22Rv1 (cell line): Measurements from ENCODE around the gene GRM6.

Experiments used
- H3K27ac ChIP-seq: fragments of 450-650 bp; 2 replicates; pipeline ENCODE4 v1.5.1; 2017
- CTCF ChIP-seq: fragments of 450-650 bp; IDR thresholded peaks from 2 replicates; pipeline ENCODE4 v1.5.1; 2017; ENCODE audit warnings: mild to moderate bottlenecking
- ZFX ChIP-seq: fragments of 450-650 bp; IDR thresholded peaks from 2 replicates; pipeline ENCODE4 v1.6.1; 2017; ENCODE audit warnings: antibody characterized with exemption, borderline replicate concordance

Gene GRM6

GRCh38 chr5:178994580-178995340, at the start of gene GRM6:
Gene GRM6 (minus strand): TSS chr5:178995320. CDS start chr5:178994944, 376 bp downstream.
- TF ChIP-seq ZFX (no peak), CTCF (no peak)
- H3K27ac ChIP-seq, result no peak within 1 kb of the TSS

GRCh38 chr5:179044765-179045164, 49.6 kb upstream of the GRM6 start:
- TF ChIP-seq ZFX (no peak), CTCF (no peak)
- H3K27ac ChIP-seq, result no peak overlapping the region

GRCh38 chr5:179033004-179033580, 38.0 kb upstream of the GRM6 start:
- TF ChIP-seq ZFX (no peak), CTCF (no peak)
- H3K27ac ChIP-seq, result no peak overlapping the region

- H3K27ac ChIP-seq, result peak within 1 kb of the TSS; percentile 60
- no peak for TF ChIP-seq ZFX
- no peak for TF ChIP-seq CTCF
Measured at GRCh38 chr5:179023528-179024189, 28.5 kb upstream of the GRM6 start, which contains the start of gene ZNF879. Gene ZNF879 (plus strand): TSS chr5:179023804. CDS start chr5:179025005, 1,201 bp downstream.

- H3K27ac ChIP-seq, result no peak overlapping the region
- TF ChIP-seq CTCF (peak; percentile 33), ZFX (no peak)
Measured at GRCh38 chr5:179008667-179009066, 13.5 kb upstream of the GRM6 start.

- TF ChIP-seq ZFX (no peak), CTCF (no peak)
- H3K27ac ChIP-seq, result no peak overlapping the region
Measured at GRCh38 chr5:179006564-179006963, 11.4 kb upstream of the GRM6 start.

GRCh38 chr5:178998441-178998840, 3.3 kb upstream of the GRM6 start:
- TF ChIP-seq CTCF (no peak), ZFX (no peak)

More at GRCh38 chr5:178998441-178998840, 3.3 kb upstream of the GRM6 start:
- no peak overlapping the region for H3K27ac ChIP-seq
